IgD-negative memory B cell (primary cell): ENCODE results near the gene ERCC2. TPM values are rescaled to one million over a fixed set of nuclear protein-coding genes. Genes with fewer than 3 reads are reported as not detected.

ENCODE experiments used
- H3K27ac Mint-ChIP-seq, 3 donors: one replicate each; pipeline ENCODE4 v1.8.0; 2020 to 2022; ENCODE audit warnings: mild to moderate bottlenecking in 3 of 3, mixed read lengths in 3 of 3, moderate library complexity in 1 of 3
- H3K27me3 Mint-ChIP-seq: one replicate; pipeline ENCODE4 v1.8.0; 2021; ENCODE audit warnings: mixed read lengths
- H3K36me3 Mint-ChIP-seq: one replicate; pipeline ENCODE4 v1.8.0; 2020; ENCODE audit warnings: mild to moderate bottlenecking, mixed read lengths
- H3K4me1 Mint-ChIP-seq, 3 donors: one replicate each; pipeline ENCODE4 v1.8.0; 2020 to 2022; ENCODE audit warnings: mixed read lengths in 3 of 3, mild to moderate bottlenecking in 1 of 3
- H3K4me3 Mint-ChIP-seq, 4 donors: one replicate each; pipeline ENCODE4 v1.8.0; 2020 to 2022; ENCODE audit warnings: mild to moderate bottlenecking in 4 of 4, mixed read lengths in 4 of 4, moderate library complexity in 3 of 4
- H3K9me3 Mint-ChIP-seq, 3 donors: one replicate each; pipeline ENCODE4 v1.8.0; 2020 to 2021; ENCODE audit warnings: mixed read lengths in 3 of 3, mild to moderate bottlenecking in 1 of 3
- polyA plus RNA-seq: library from polyadenylated mRNA; unstranded; fragments of 300-500 nt; fragmentation: Illumina TruSeq; gene quantifications from one replicate; pipeline ENCODE4 v1.2.3, GENCODE V29; 2021

The ERCC2 gene
- polyA plus RNA-seq, 1 donor from 2014 or later: 6.6 TPM

DNA sequence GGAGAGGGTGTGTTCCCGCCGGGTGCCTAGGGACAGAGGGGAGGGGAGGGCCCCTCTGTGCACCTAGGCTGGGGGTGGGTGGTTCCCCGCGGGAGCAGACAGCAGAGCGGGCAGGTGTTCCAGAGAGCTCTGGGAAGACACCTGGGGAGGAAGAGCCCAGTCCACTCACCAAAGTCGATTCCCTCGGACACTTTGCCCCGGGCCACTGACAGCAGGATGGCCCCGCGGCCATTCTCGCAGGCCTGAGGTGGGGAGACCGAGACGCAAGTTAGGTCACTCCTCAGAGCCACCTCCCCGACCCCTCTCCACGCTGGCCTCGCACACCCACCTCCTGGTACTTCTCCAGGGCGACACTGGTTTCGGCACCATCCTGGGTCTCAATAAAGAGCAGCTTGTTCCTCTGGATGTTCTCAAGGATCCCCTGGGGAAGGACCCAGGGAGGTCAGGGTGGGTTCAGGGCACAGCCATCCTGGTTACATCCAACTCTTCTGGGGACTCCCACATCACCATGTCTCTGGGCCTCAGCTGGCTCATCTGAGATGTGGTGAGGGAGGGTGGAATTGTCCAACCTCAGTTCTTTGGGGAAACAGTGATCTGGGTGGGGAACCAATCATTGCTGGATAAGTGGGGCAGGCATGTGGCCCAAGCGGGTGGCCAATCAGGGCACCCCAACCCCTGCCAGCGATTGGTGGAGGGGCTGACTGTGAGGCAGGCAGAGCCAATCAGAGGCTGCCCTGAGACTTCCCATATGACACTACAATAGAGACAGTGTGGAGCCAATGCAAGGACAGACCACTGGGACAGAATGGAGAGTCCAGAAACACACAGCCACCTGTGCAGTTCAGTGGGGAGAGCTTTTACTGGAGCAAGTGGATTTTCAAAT is 17.2 kb downstream of the ERCC2 start:
- peaks cover 0 to 2% (median 1%) of the 10 kb centered on the region in 3 donors for H3K4me1 Mint-ChIP-seq
- no peak overlapping the region for H3K4me3 Mint-ChIP-seq
- H3K9me3 Mint-ChIP-seq: no peaks in the 10 kb centered on the region
- H3K36me3 Mint-ChIP-seq: peaks cover 2% of the 10 kb centered on the region
- no peaks in the 10 kb centered on the region for H3K27me3 Mint-ChIP-seq
- H3K27ac Mint-ChIP-seq: no peak overlapping the region

GRCh38 chr19:45352471-45352870 is 17.9 kb downstream of the ERCC2 start:
- no peaks in the 10 kb centered on the region for H3K27me3 Mint-ChIP-seq
- H3K4me3 Mint-ChIP-seq: no peak overlapping the region
- peaks cover 2% of the 10 kb centered on the region for H3K36me3 Mint-ChIP-seq
- H3K4me1 Mint-ChIP-seq: peaks cover 0 to 2% (median 1%) of the 10 kb centered on the region in 3 donors
- H3K9me3 Mint-ChIP-seq: no peaks in the 10 kb centered on the region
- H3K27ac Mint-ChIP-seq: no peak overlapping the region

GRCh38 chr19:45352062-45352461 is 18.3 kb downstream of the ERCC2 start:
- Mint-ChIP-seq H3K36me3 (peaks cover 2% of the 10 kb centered on the region), H3K4me3 (no peak overlapping the region), H3K4me1 (peaks cover 0 to 2% (median 1%) of the 10 kb centered on the region in 3 donors), H3K9me3 (no peaks in the 10 kb centered on the region), H3K27ac (no peak overlapping the region), H3K27me3 (no peaks in the 10 kb centered on the region)

DNA sequence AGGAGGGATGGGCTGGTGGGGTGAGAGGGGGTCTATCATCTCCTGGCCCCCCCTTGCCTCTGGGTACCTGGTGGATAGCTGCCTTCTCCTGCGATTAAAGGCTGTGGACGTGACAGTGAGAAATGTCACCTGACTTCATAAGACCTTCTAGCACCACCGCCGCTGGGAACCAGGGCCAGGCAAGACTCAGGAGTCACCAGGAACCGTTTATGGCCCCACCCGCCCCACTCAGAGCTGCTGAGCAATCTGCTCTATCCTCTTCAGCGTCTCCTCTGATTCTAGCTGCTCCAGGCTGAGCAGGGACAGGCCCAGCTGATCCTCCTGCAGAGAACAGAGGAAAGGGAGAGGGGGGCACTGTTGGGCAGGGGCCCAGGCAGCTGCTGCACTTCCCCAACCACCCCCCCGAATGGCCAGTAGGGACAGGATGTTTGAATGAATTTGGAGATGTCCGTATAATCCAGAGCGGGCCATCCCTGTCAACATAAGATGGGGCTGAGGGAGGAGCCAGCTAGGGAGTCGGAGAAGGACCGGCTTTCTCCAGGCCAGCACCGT is 18.9 kb downstream of the ERCC2 start:
- Mint-ChIP-seq H3K4me3 (no peak overlapping the region), H3K4me1 (peaks cover 0 to 2% (median 1%) of the 10 kb centered on the region in 3 donors), H3K27ac (no peak overlapping the region), H3K27me3 (peaks cover 2% of the 10 kb centered on the region), H3K36me3 (peaks cover 2% of the 10 kb centered on the region), H3K9me3 (no peaks in the 10 kb centered on the region)

DNA sequence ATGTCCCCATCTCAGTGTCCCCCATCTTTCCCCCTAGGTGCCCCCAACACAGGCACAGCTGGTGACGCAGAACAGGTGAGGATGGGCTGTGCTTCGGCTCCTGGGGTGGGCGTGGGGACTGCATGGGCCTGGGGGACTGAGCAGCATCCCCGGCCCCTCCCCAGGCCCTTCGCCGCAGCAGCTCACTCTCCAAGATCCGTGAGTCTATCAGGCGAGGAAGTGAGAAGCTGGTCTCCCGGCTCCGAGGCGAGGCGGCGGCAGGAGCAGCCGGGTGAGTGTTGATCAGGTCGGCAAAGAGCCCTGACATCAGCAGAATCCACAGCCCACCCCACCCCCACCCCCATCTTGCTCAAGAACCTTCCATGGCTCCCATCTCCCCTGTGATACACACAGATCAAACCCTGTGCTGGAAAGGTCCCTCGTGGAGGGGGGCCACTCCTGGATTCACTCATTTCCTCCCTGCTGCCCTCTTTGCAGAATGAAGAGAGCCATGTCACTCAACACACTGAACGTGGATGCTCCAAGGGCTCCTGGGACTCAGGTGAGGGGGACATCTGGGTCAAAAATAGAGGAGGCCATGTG is 19.8 kb downstream of the ERCC2 start:
- Mint-ChIP-seq H3K4me3 (peak overlapping the region in 1 of 4 donors; percentile 43), H3K27me3 (peaks cover 4% of the 10 kb centered on the region), H3K9me3 (no peaks in the 10 kb centered on the region), H3K4me1 (peaks cover 0 to 2% (median 1%) of the 10 kb centered on the region in 3 donors), H3K36me3 (peaks cover 1% of the 10 kb centered on the region), H3K27ac (no peak overlapping the region)

GRCh38 chr19:45349430-45349941 is 20.9 kb downstream of the ERCC2 start:
- H3K4me1 Mint-ChIP-seq: peaks cover 0 to 2% (median 1%) of the 10 kb centered on the region in 3 donors
- no peak overlapping the region for H3K27ac Mint-ChIP-seq

DNA sequence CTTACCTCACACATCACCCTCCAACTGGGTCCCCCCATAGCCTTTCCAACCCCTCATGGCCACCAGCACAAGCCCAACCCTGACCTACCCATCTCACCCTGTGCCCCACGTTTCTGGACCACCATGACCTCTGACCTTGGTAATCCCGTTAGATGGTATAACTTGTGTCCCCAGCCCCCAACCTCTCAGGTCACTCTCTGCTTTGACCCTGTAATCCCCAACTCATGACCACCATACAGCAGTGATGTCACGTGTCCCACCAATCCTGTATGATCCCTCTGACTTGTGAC is 21.3 kb downstream of the ERCC2 start:
- H3K4me3 Mint-ChIP-seq: no peak overlapping the region
- H3K4me1 Mint-ChIP-seq: peaks cover 0 to 2% (median 1%) of the 10 kb centered on the region in 3 donors
- H3K36me3 Mint-ChIP-seq: no peaks in the 10 kb centered on the region
- no peaks in the 10 kb centered on the region for H3K9me3 Mint-ChIP-seq
- peaks cover 8% of the 10 kb centered on the region for H3K27me3 Mint-ChIP-seq
- peak overlapping the region in 1 of 3 donors; percentile 53 for H3K27ac Mint-ChIP-seq

More at GRCh38 chr19:45349430-45349941, 20.9 kb downstream of the ERCC2 start:
- H3K27me3 Mint-ChIP-seq: peaks cover 6% of the 10 kb centered on the region
- no peak overlapping the region for H3K4me3 Mint-ChIP-seq
- no peaks in the 10 kb centered on the region for H3K9me3 Mint-ChIP-seq
- no peaks in the 10 kb centered on the region for H3K36me3 Mint-ChIP-seq

DNA sequence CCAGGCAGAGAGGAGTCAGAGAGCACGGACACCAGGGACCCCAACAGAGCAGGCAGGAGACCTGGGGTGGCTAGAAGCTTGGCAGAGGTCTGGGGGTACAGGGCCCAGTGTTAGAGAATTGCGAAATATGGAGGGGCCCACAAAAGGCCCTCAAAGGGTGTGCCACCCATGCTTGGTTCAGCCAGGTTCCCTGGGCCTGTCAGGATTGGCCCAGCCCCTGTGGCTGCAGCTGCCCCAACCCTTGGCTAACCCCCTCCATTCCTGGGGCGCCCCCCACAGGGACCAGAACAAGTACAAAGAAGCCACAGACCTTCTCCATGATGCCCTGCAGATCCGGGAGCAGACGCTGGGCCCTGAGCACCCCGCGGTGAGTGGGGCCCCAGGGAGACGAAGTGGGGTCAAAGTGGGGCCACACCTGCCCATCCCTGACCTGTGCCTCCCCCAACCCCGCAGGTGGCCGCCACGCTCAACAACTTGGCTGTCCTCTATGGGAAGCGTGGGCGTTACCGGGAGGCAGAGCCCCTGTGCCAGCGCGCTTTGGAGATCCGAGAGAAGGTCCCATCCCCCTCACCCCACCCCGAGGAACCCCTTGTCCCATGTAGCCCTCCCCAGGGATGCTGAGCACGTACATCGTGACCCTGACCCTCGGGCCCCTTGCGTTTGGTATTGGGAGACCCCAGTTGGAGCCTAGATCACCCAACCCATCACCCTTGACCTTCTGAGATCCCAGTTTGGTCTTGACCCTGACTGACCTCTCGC is 21.8 kb downstream of the ERCC2 start:
- Mint-ChIP-seq H3K36me3 (no peaks in the 10 kb centered on the region), H3K4me3 (no peak overlapping the region), H3K27ac (peak overlapping the region in 1 of 3 donors; percentile 53), H3K27me3 (peaks cover 11% of the 10 kb centered on the region), H3K4me1 (peaks cover 0 to 2% (median 1%) of the 10 kb centered on the region in 3 donors), H3K9me3 (no peaks in the 10 kb centered on the region)

DNA sequence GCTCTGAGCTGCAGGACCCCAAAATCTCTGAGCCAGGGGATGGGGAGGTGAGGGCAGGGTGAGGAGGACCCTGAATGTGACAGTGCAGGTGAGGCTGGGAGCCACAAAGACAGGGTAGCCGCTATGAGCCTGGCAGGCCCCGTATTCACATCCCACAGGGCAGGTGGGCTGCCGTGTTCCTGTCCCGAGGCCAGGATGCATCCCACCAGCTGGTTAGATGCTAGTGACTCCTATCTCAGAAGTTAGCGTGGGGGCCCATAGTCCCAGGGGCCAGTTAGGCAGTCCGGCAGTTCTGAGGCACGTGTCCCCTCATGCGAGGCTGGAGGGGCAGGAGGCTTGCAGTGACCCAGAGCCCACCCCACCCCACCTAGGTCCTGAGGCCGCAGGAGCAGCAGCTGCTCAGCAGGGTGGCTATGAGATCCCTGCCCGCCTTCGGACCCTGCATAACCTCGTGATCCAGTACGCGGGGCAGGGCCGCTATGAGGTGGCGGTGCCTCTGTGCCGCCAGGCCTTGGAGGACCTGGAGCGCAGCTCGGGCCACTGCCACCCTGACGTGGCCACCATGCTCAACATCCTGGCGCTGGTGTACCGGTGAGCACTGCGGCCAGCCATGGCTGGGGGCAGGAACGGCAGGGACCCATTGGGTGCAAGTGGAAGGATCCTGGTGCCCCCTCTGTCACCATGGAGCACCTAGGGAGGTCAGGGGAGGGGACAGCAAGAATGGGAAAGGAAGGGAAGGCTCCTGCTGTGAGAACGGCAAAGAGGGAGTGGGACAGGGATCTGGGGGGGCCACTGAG is 22.6 kb downstream of the ERCC2 start:
- Mint-ChIP-seq H3K9me3 (no peaks in the 10 kb centered on the region), H3K36me3 (no peaks in the 10 kb centered on the region), H3K27ac (no peak overlapping the region), H3K4me3 (no peak overlapping the region), H3K27me3 (peaks cover 11% of the 10 kb centered on the region), H3K4me1 (peaks cover 0 to 1% (median 0%) of the 10 kb centered on the region in 3 donors)

- H3K4me1 Mint-ChIP-seq: peaks cover 0 to 1% (median 0%) of the 10 kb centered on the region in 3 donors
- no peak overlapping the region for H3K27ac Mint-ChIP-seq
- H3K27me3 Mint-ChIP-seq: peaks cover 11% of the 10 kb centered on the region
- H3K4me3 Mint-ChIP-seq: no peak overlapping the region
- H3K36me3 Mint-ChIP-seq: no peaks in the 10 kb centered on the region
- H3K9me3 Mint-ChIP-seq: no peaks in the 10 kb centered on the region
Measured at GRCh38 chr19:45346449-45346848, 23.9 kb downstream of the ERCC2 start.

- no peak overlapping the region for H3K4me3 Mint-ChIP-seq
- no peak overlapping the region for H3K27ac Mint-ChIP-seq
- no peaks in the 10 kb centered on the region for H3K36me3 Mint-ChIP-seq
- H3K4me1 Mint-ChIP-seq: peaks cover 0 to 1% (median 0%) of the 10 kb centered on the region in 3 donors
- no peaks in the 10 kb centered on the region for H3K9me3 Mint-ChIP-seq
- H3K27me3 Mint-ChIP-seq: peaks cover 11% of the 10 kb centered on the region
Measured at GRCh38 chr19:45345506-45345860, 24.9 kb downstream of the ERCC2 start.

DNA sequence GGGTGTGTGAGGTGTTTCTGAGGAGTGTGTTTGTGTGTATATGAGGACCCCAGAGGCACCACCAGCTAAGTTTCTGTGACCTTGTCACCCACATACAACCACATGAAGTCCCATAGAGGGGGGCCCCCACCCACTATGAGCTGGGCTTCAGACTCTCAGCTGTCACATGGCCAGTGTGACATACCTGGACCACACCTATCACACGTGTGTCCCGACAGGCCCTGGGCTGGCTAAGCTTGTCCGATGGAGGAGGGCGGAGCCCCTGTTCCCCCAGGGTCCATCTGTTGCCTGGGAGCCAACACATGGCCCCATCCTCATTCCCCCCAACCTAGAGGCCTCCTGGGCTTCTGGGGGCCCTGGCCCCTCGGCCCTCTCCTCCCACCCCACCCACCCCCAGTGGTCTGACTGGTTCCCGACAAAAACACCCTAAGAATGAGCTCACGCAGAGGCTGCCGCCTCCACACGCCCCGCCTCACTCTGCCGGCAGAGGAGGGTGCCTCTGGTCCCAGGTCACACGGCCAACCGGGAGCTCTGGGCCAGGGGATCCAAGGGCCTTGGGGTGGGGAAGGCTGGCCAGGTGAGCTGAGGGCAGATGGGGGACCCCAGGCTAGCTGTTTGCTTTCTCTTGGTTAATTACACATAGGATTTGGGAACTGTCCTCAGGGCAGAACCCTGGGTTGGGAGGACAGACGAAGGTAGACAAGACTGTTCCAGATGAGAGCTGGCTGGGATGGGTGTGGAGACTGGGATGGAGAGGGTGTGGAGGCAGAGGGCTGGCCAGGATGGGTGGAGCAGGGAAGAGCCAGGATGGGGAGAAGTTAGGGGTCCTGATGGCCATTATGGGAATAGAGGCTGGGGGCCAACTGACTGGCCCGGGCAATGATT is 25.5 kb downstream of the ERCC2 start:
- H3K27ac Mint-ChIP-seq: no peak overlapping the region

GRCh38 chr19:45342911-45343310 is 27.5 kb downstream of the ERCC2 start:
- Mint-ChIP-seq H3K27me3 (peaks cover 23% of the 10 kb centered on the region), H3K4me1 (peaks cover 4 to 7% (median 6%) of the 10 kb centered on the region in 3 donors), H3K36me3 (no peaks in the 10 kb centered on the region), H3K9me3 (no peaks in the 10 kb centered on the region), H3K4me3 (no peak overlapping the region), H3K27ac (no peak overlapping the region)

More for the DNA sequence above, 25.5 kb downstream of the ERCC2 start:
- Mint-ChIP-seq H3K27me3 (peaks cover 16% of the 10 kb centered on the region), H3K36me3 (no peaks in the 10 kb centered on the region), H3K9me3 (no peaks in the 10 kb centered on the region), H3K4me1 (peaks cover 0 to 4% (median 2%) of the 10 kb centered on the region in 3 donors), H3K4me3 (no peak overlapping the region)
